SK-N-SH (cell line): Measurements from ENCODE around the gene HIF1A. TPM values are rescaled to one million over a fixed set of nuclear protein-coding genes. Genes with fewer than 3 reads are reported as not detected.

ENCODE experiments used
- CTCF ChIA-PET: fragments of 300-600, 350-600 bp; formaldehyde crosslinking; extraction: SDS; loops from one replicate; lab custom pipeline; 2021; lab: Yijun Ruan, JAX
- POLR2A ChIA-PET: fragments of 350-600 bp; sonication (Branson Sonifier 250); formaldehyde crosslinking; extraction: SDS; loops from one replicate; lab custom pipeline; 2020; ENCODE audit warnings: antibody characterized with exemption, inconsistent platforms; lab: Yijun Ruan, JAX
- DNase-seq: peaks from one replicate; pipeline ENCODE4 v3.0.0; 2012
- H2AFZ ChIP-seq: fragments of 200-600 bp; sonication (generic); 2 replicates; pipeline ENCODE4 v1.8.1; 2016; ENCODE audit warnings: antibody characterized with exemption, mild to moderate bottlenecking, low read depth
- H3F3A ChIP-seq: fragments of 200-600 bp; sonication (generic); replicated peaks from 2 replicates; pipeline ENCODE3; 2016; ENCODE audit warnings: antibody characterized with exemption, mild to moderate bottlenecking; ENCODE audit not compliant: insufficient read depth
- H3K27ac ChIP-seq, 2 experiments: fragments of 200-500 bp in 1 of 2; fragments of 200-600 bp in 1 of 2; sonication (Bioruptor generic) in 1 of 2; sonication (generic), shearing (Covaris generic) in 1 of 2; 2 replicates each; pipeline versions ENCODE4 v1.5.1 to v1.6.1; 2014 to 2016; ENCODE audit warnings: low read depth in 2 of 2, inconsistent platforms in 1 of 2, low read length in 1 of 2, mild to moderate bottlenecking in 1 of 2, mixed read lengths in 1 of 2
- H3K27me3 ChIP-seq: fragments of 200-600 bp; sonication (generic), shearing (Covaris generic); 2 replicates; pipeline ENCODE4 v1.6.1; 2016; ENCODE audit warnings: mixed run types; ENCODE audit not compliant: insufficient read depth
- H3K36me3 ChIP-seq, 2 experiments: fragments of 200-500 bp in 1 of 2; fragments of 200-600 bp in 1 of 2; sonication (Bioruptor generic) in 1 of 2; sonication (generic) in 1 of 2; replicated peaks in 1 of 2; 2 replicates each; pipeline versions ENCODE3 to v1.5.1; 2014 to 2016; ENCODE audit warnings: low read length in 1 of 2, mild to moderate bottlenecking in 1 of 2; ENCODE audit not compliant: insufficient read depth in 2 of 2, control insufficient read depth in 1 of 2
- H3K4me1 ChIP-seq, 2 experiments: fragments of 200-500 bp in 1 of 2; fragments of 200-600 bp in 1 of 2; sonication (Bioruptor generic) in 1 of 2; sonication (generic), shearing (Covaris generic) in 1 of 2; 2 replicates each; pipeline versions ENCODE4 v1.5.1 to v1.6.1; 2014 to 2016; ENCODE audit warnings: low read depth in 1 of 2, low read length in 1 of 2, mixed run types in 1 of 2; ENCODE audit not compliant: insufficient read depth in 2 of 2, control insufficient read depth in 1 of 2
- H3K4me2 ChIP-seq: fragments of 200-600 bp; sonication (generic), shearing (Covaris generic); 2 replicates; pipeline ENCODE4 v1.6.1; 2017; ENCODE audit warnings: mixed run types
- H3K4me3 ChIP-seq, 2 experiments: fragments of 200-500 bp in 1 of 2; fragments of 200-600 bp in 1 of 2; sonication (Bioruptor generic) in 1 of 2; sonication (generic), shearing (Covaris generic) in 1 of 2; 2 replicates each; pipeline versions ENCODE4 v1.5.1 to v1.8.1; 2014 to 2016; ENCODE audit warnings: low read depth in 2 of 2, inconsistent platforms in 1 of 2, low read length in 1 of 2, mild to moderate bottlenecking in 1 of 2, mixed read lengths in 1 of 2, moderate library complexity in 1 of 2
- H3K79me2 ChIP-seq: fragments of 200-600 bp; sonication (generic); 2 replicates; pipeline ENCODE4 v1.8.1; 2017; ENCODE audit warnings: mild to moderate bottlenecking; ENCODE audit not compliant: insufficient read depth
- H3K9ac ChIP-seq: fragments of 200-600 bp; sonication (generic); 2 replicates; pipeline ENCODE4 v1.6.1; 2017; ENCODE audit warnings: mixed run types
- H3K9me2 ChIP-seq: fragments of 200-600 bp; sonication (generic); 2 replicates; pipeline ENCODE4 v1.6.1; 2017; ENCODE audit warnings: mixed run types
- H3K9me3 ChIP-seq: fragments of 200-600 bp; sonication (generic); 2 replicates; pipeline ENCODE4 v1.6.1; 2017; ENCODE audit warnings: mixed run types, mild to moderate bottlenecking, moderate library complexity
- H4K20me1 ChIP-seq: fragments of 200-600 bp; sonication (generic); 2 replicates; pipeline ENCODE4 v1.6.1; 2017; ENCODE audit warnings: mild to moderate bottlenecking, mixed run types; ENCODE audit not compliant: insufficient read depth
- ELF1 ChIP-seq: IDR thresholded peaks from 2 replicates; pipeline ENCODE4 v1.4.0; 2012
- EZH2phosphoT487 ChIP-seq: fragments of 200-600 bp; sonication (generic); IDR thresholded peaks from 2 replicates; pipeline ENCODE4 v1.6.1; 2017; ENCODE audit warnings: low read depth, mixed run types, mild to moderate bottlenecking, antibody characterized with exemption, moderate library complexity, borderline replicate concordance
- FOXJ3 ChIP-seq: sonication (generic); formaldehyde crosslinking; IDR thresholded peaks from 2 replicates; pipeline ENCODE4 v1.5.1; 2020; ENCODE audit warnings: mild to moderate bottlenecking, missing genetic modification reagents
- FOXM1 ChIP-seq: IDR thresholded peaks from 2 replicates; pipeline ENCODE4 v1.4.0; 2012; ENCODE audit warnings: low read depth, mild to moderate bottlenecking
- GABPA ChIP-seq: IDR thresholded peaks from 2 replicates; pipeline ENCODE4 v1.4.0; 2012; ENCODE audit warnings: low read depth, mild to moderate bottlenecking
- NFIC ChIP-seq: IDR thresholded peaks from 2 replicates; pipeline ENCODE4 v1.4.0; 2012; ENCODE audit warnings: borderline replicate concordance
- NRF1 ChIP-seq: IDR thresholded peaks from 2 replicates; pipeline ENCODE4 v1.6.1; 2012; ENCODE audit warnings: low read depth, mild to moderate bottlenecking, low read length
- POLR2AphosphoS5 ChIP-seq: IDR thresholded peaks from 2 replicates; pipeline ENCODE4 v1.6.1; 2012; ENCODE audit warnings: low read depth, low read length
- RAD21 ChIP-seq: IDR thresholded peaks from 2 replicates; pipeline ENCODE4 v1.6.1; 2012; ENCODE audit warnings: mild to moderate bottlenecking, low read length
- RCOR1 ChIP-seq: fragments of 150-350 bp; IDR thresholded peaks from 2 replicates; pipeline ENCODE4 v1.6.1; 2017; ENCODE audit warnings: antibody characterized with exemption, low read length
- SIN3A ChIP-seq: IDR thresholded peaks from 2 replicates; pipeline ENCODE4 v1.6.1; 2012; ENCODE audit warnings: low read depth, mild to moderate bottlenecking, low read length, moderate library complexity, borderline replicate concordance
- SMC3 ChIP-seq: IDR thresholded peaks from 2 replicates; pipeline ENCODE4 v1.6.1; 2012; ENCODE audit warnings: low read depth, low read length, improper control_type of control experiment
- TAF1 ChIP-seq: IDR thresholded peaks from 2 replicates; pipeline ENCODE4 v1.6.1; 2012; ENCODE audit warnings: low read depth, mild to moderate bottlenecking, low read length, moderate library complexity, borderline replicate concordance
- TCF12 ChIP-seq: IDR thresholded peaks from 2 replicates; pipeline ENCODE4 v1.4.0; 2012
- YY1 ChIP-seq: IDR thresholded peaks from 2 replicates; pipeline ENCODE4 v1.4.0; 2012; ENCODE audit warnings: low read depth, mild to moderate bottlenecking
- WGBS: methylation state at CpG from one replicate; pipeline ENCODE4 v1.1.6; 2017; ENCODE audit warnings: low lambda C conversion rate; 5-methylcytosine and 5-hydroxymethylcytosine counted together
- polyA plus RNA-seq, 3 experiments: library from polyadenylated mRNA; depleted of rRNA; stranded (reverse); fragments of >200 nt; gene quantifications; 2 replicates each; pipeline ENCODE4 v1.2.3, GENCODE V29; 2012
- TF ChIP-seq, protein P1 (sequence below): IDR thresholded peaks from 2 replicates; pipeline ENCODE4; 2012
- TF ChIP-seq, protein P2 (sequence below): IDR thresholded peaks from 2 replicates; pipeline ENCODE4 v1.4.0; 2012; ENCODE audit warnings: low read depth, borderline replicate concordance
- TF ChIP-seq, protein P3 (sequence below): IDR thresholded peaks from 2 replicates; pipeline ENCODE4 v1.4.0; 2012; ENCODE audit warnings: low read depth
- TF ChIP-seq, protein P4 (sequence below): IDR thresholded peaks from 2 replicates; pipeline ENCODE4 v1.4.0; 2012; ENCODE audit warnings: low read depth, borderline replicate concordance

HIF1A gene
- polyA plus RNA-seq, 1 of the 3 experiments (the other 2 are of a cell fraction) = 20.8 TPM

DNA sequence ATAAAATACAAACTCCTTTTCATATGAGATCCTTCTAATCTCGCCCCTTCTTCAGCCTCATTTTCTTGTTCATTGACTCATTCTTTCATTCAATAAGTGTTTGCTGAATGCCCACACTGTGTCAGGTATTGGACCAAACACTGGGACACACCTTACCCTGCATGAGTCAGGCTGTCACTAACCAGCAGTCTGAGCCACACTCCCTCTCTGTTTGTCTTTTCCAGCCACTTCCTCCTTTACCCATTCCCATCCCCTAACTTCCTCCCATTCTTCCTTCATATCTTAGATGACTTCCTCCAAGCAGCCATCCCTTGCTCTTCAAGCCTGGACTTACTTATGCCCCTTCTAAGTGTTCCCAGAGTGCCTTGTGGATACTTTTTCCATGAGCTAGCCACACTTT is 27.0 kb upstream of the HIF1A start (continued):
- TF ChIP-seq, protein P1, sequence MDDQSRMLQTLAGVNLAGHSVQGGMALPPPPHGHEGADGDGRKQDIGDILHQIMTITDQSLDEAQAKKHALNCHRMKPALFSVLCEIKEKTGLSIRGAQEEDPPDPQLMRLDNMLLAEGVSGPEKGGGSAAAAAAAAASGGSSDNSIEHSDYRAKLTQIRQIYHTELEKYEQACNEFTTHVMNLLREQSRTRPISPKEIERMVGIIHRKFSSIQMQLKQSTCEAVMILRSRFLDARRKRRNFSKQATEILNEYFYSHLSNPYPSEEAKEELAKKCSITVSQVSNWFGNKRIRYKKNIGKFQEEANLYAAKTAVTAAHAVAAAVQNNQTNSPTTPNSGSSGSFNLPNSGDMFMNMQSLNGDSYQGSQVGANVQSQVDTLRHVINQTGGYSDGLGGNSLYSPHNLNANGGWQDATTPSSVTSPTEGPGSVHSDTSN = no peak
- TF ChIP-seq, all 33 proteins: peak for 0

DNA sequence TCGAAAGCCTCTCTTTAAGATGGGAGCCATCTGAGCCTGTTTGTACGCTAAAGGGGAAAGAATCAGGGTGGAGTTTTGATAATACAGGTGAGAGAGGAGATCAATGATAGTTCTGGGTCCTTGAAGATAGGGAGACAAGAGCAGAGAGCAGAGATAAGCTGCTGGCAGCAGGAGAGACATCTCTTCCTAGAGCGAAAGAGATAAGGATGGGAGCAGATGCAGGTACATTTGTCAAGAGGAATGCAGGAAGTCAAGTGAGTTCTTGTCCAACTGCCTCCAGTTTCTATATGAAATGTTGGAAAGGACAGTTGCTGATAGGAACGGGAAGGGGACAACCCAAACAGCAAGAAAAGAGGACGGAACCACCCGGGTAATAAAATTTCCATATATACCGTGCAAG is 24.7 kb upstream of the HIF1A start:
- Histone ChIP-seq H3K4me3 (no peak overlapping the region), H3K27ac (no peak overlapping the region), H3K4me1 (no peaks in the 10 kb centered on the region), H3F3A (no peaks in the 10 kb centered on the region), H3K9ac (no peak overlapping the region), H2AFZ (no peak overlapping the region), H3K36me3 (no peaks in the 10 kb centered on the region), H3K27me3 (no peaks in the 10 kb centered on the region), H3K4me2 (no peak overlapping the region), H3K79me2 (no peaks in the 10 kb centered on the region), H3K9me2 (no peaks in the 10 kb centered on the region), H3K9me3 (no peaks in the 10 kb centered on the region), H4K20me1 (no peaks in the 10 kb centered on the region)
- CTCF ChIA-PET = no interaction called here
- WGBS = 67% methylated on average over 7 of the region's 7 CpGs
- POLR2A ChIA-PET = no interaction called here
- no peak for DNase-seq
- TF ChIP-seq, protein P2, sequence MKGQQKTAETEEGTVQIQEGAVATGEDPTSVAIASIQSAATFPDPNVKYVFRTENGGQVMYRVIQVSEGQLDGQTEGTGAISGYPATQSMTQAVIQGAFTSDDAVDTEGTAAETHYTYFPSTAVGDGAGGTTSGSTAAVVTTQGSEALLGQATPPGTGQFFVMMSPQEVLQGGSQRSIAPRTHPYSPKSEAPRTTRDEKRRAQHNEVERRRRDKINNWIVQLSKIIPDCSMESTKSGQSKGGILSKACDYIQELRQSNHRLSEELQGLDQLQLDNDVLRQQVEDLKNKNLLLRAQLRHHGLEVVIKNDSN = no peak
- TF ChIP-seq NFIC (no peak), ELF1 (no peak), POLR2AphosphoS5 (no peak), TCF12 (no peak), TAF1 (no peak), SIN3A (no peak), GABPA (no peak), EZH2phosphoT487 (no peak), FOXJ3 (CRISPR knock-in tag) (no peak), RAD21 (no peak), FOXM1 (no peak), NRF1 (no peak), YY1 (no peak), SMC3 (no peak), RCOR1 (no peak)
- TF ChIP-seq, protein P3, sequence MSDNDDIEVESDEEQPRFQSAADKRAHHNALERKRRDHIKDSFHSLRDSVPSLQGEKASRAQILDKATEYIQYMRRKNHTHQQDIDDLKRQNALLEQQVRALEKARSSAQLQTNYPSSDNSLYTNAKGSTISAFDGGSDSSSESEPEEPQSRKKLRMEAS = no peak
- TF ChIP-seq, protein P4, sequence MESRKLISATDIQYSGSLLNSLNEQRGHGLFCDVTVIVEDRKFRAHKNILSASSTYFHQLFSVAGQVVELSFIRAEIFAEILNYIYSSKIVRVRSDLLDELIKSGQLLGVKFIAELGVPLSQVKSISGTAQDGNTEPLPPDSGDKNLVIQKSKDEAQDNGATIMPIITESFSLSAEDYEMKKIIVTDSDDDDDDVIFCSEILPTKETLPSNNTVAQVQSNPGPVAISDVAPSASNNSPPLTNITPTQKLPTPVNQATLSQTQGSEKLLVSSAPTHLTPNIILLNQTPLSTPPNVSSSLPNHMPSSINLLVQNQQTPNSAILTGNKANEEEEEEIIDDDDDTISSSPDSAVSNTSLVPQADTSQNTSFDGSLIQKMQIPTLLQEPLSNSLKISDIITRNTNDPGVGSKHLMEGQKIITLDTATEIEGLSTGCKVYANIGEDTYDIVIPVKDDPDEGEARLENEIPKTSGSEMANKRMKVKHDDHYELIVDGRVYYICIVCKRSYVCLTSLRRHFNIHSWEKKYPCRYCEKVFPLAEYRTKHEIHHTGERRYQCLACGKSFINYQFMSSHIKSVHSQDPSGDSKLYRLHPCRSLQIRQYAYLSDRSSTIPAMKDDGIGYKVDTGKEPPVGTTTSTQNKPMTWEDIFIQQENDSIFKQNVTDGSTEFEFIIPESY = no peak
